NCI-H2196 (cell line): ENCODE results near the gene PLD5.
"Not testable (repeated sequence)": the region's sequence is repeated elsewhere in the genome, so short reads cannot be mapped to it uniquely, and the experiment has no call there.

Experiments
- DNase-seq: peaks from one replicate; lab custom pipeline; 2025; ENCODE audit not compliant: unreplicated experiment; lab: John Stamatoyannopoulos, UW

The PLD5 gene

GRCh38 chr1:242214455-242214854 is 310.0 kb downstream of the PLD5 start:
- DNase-seq: not testable (repeated sequence)

- DNase-seq: not testable (repeated sequence)
These were observed 311.5 kb downstream of the PLD5 start for GRCh38 chr1:242212961-242213360.

GRCh38 chr1:242212401-242212800 is 312.1 kb downstream of the PLD5 start:
- DNase-seq: no peak

- DNase-seq: no peak
These were observed 313.1 kb downstream of the PLD5 start for GRCh38 chr1:242211254-242212022.

GRCh38 chr1:242210316-242210715 is 314.2 kb downstream of the PLD5 start:
- DNase-seq: not testable (repeated sequence)

GRCh38 chr1:242209063-242209462 is 315.4 kb downstream of the PLD5 start:
- DNase-seq: no peak

- DNase-seq: no peak
These were observed 316.5 kb downstream of the PLD5 start for GRCh38 chr1:242208021-242208420.

- DNase-seq: no peak
These were observed 317.5 kb downstream of the PLD5 start for GRCh38 chr1:242206994-242207393.

- DNase-seq: no peak
These were observed 318.6 kb downstream of the PLD5 start for GRCh38 chr1:242205622-242206489.

- no peak for DNase-seq
These were observed 321.2 kb downstream of the PLD5 start for GRCh38 chr1:242203262-242203661.

- DNase-seq: no peak
These were observed 323.4 kb downstream of the PLD5 start for GRCh38 chr1:242201090-242201489.

GRCh38 chr1:242199776-242200458 is 324.6 kb downstream of the PLD5 start:
- no peak for DNase-seq

- DNase-seq: no peak
These were observed 326.3 kb downstream of the PLD5 start for GRCh38 chr1:242197907-242198820.

- DNase-seq: no peak
These were observed 327.6 kb downstream of the PLD5 start for GRCh38 chr1:242196914-242197313.

- DNase-seq: no peak
These were observed 328.4 kb downstream of the PLD5 start for GRCh38 chr1:242196101-242196500.

- DNase-seq: no peak
These were observed 334.9 kb downstream of the PLD5 start for GRCh38 chr1:242189591-242189990.

- no peak for DNase-seq
These were observed 336.7 kb downstream of the PLD5 start for GRCh38 chr1:242187816-242188215.

- DNase-seq: no peak
These were observed 337.3 kb downstream of the PLD5 start for GRCh38 chr1:242187171-242187570.

GRCh38 chr1:242185731-242186130 is 338.8 kb downstream of the PLD5 start:
- DNase-seq: no peak

GRCh38 chr1:242184955-242185354 is 339.5 kb downstream of the PLD5 start:
- DNase-seq: no peak
